GM12873 (cell line): ENCODE results near the gene EDAR.

Experiments used
- TF ChIP-seq, protein P1 (sequence below): IDR thresholded peaks from 2 replicates; pipeline ENCODE4 v1.5.1; 2012; ENCODE audit warnings: low read depth, mild to moderate bottlenecking, moderate library complexity, low read length, control low read depth; ENCODE audit not compliant: insufficient read depth; ENCODE audit errors: missing control alignments

Gene EDAR

DNA sequence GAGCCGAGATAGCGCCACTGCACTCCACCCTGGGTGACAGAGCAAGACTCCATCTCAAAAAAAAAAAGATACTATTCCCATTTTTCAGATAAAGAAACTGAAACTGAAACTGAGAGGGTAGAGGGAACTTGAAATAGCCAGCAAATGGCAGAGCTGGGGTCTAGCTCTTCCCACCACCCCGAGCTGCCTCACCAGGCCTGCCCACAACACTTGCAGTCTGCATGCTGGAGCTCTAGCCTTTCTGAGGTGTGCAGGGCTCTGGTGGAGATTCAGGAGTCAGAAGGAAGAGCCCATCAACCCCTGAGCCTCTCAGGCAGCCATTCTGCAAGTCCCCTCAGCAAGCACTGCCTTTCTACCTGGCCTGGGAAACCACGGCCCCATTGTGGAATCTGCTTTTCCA lies 14.3 kb downstream of the EDAR start:
- TF ChIP-seq, protein P1, sequence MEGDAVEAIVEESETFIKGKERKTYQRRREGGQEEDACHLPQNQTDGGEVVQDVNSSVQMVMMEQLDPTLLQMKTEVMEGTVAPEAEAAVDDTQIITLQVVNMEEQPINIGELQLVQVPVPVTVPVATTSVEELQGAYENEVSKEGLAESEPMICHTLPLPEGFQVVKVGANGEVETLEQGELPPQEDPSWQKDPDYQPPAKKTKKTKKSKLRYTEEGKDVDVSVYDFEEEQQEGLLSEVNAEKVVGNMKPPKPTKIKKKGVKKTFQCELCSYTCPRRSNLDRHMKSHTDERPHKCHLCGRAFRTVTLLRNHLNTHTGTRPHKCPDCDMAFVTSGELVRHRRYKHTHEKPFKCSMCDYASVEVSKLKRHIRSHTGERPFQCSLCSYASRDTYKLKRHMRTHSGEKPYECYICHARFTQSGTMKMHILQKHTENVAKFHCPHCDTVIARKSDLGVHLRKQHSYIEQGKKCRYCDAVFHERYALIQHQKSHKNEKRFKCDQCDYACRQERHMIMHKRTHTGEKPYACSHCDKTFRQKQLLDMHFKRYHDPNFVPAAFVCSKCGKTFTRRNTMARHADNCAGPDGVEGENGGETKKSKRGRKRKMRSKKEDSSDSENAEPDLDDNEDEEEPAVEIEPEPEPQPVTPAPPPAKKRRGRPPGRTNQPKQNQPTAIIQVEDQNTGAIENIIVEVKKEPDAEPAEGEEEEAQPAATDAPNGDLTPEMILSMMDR = no peak

DNA sequence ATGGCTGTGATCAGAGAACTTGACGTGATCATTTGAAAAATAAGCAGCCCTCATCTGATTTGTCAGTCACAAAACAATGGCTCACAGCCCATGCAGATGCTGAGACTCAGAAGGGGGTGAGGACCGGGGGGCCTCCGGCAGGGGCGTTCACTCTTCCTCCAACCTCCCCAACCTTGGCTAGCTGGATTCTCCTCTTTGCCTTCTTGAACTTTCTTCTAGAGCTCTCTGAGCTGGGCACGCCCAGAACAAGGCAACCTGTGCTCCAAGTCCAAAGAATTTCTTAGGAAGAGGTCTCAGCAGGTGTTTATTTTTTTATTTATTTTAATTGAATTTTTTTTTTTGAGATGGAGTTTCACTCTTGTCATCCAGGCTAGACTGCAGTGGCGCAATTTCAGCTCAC lies 16.4 kb downstream of the EDAR start:
- TF ChIP-seq, protein P1 = no peak

DNA sequence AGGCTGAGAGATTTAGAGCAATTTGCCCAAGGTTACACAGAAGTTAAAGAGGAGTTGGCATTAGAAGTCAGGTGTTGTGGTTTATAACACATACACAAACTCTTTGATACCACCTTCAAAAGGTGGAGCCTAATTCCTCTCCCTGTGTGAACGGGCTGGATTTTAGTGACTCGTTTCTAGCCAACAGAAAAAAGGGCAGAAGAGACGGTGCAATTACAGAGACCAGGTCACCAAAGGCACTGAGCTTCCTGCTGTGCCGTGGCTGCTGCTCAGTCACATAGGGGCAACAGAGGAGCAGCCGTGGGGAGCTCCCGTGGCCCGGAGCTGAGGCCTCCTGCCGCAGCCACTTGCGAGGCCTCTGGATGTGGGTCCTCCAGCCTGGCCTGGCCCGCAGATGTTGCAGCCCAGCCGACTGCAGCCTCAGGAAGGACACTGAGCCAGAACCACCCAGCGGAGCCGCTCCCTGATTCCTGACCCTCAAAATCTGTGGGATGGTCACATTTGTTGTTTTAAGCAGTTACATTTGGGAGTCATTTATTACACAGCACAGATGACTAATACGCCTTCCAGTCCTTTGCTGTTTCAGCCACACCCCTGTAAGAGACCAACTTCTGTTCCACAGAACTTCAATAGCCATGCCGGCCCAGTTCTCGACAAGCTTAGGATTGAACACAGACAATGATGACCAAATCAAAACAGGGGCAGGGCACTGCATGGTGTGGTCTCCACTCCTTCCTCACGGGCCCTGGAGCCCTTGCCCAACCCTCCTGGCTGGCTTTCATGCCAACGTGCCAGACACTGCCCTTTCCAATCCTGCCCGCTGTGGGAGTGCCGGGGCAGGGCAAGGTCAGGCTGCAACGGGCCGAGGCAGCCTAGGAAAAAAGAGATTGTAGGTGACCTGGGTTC lies 17.1 kb downstream of the EDAR start:
- TF ChIP-seq, protein P1 = no peak

DNA sequence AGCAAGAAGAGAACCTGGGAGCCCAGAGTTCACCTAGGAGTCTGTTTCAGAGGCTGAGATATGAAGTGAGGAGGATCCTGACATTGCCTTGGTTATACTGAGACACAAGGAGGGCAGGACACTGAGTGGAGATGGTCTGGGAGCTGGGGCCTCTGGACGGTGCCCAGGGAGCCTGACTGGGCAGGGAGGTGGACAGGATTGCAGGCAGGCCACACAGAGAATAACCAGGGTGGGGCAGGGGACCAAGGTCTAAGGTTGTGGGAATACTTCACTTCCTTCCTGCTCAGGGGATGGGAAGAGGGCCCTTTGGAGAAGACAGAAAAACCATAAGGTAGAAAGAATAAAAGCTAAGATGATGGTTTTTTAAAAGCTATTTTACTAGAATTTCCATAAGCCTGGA lies 18.7 kb downstream of the EDAR start:
- TF ChIP-seq, protein P1 = no peak

DNA sequence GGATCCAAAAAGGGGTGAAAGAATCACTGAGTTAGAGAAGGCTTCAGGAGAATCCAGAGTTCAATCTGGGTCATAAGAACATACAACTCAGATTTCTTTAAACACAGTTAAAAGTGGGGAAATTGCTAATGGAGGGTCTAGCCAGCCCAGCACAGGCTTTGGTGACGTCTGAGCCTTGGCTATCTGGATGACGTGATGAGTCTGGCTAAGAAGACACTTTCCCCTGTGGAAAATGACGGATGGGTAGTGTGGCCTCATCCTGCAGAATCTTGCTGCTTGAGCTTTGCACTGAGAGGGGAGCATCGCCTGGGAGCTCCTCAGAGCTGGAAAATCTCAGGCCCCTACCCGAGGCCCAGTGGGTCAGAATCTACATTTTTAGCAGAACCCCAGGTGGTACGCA lies 19.2 kb downstream of the EDAR start:
- TF ChIP-seq, protein P1 = no peak

DNA sequence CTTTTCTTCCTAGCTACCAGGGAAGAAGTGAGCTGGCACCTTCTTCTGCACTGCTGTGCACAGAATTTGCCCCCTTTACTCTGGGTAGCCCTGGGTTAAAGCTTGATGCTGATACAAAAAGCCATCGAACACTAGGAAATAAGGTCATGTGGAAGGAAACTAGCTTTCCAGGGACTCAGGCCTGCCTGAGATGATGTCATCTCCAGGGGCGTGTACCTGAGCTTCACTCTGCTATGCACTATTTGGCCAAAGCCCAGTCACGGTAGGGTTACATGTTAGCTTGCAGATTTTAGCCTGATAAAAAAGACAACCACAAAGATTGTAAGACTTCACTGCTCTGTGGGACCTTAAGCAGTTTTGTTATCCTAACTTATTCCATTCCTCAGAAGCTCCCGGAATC lies 20.4 kb downstream of the EDAR start:
- TF ChIP-seq, protein P1 = no peak

DNA sequence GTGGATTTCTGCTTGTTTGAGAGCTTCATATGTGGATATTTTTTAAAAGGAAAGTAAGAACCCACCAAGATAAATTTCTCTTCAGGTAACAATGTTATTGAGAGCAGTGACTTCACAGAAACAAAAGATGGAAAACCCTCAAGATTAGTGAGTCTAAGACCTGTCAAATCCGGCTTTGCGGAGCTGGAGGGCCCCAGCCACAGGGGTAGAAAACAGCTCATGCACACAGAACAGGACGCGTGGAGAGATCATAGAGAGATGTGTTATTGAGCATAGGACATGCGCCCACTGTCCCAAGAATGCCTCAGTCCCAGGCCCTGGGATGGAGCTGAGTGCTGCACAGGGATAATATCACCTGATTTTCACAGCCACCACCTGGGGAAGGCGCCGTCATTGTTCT lies 21.3 kb downstream of the EDAR start:
- TF ChIP-seq, protein P1 = no peak
